OCI-LY3 (cell line): Measurements from ENCODE around the gene CLEC4F.

Source experiments
- EZH2phosphoT487 ChIP-seq: fragments of 200-600 bp; shearing (Covaris generic); IDR thresholded peaks from 2 replicates; pipeline ENCODE4 v1.6.1; 2018; ENCODE audit warnings: antibody characterized with exemption, mixed run types, low read depth
- TF ChIP-seq, protein P1 (sequence below): fragments of 200-600, 300-600 bp; sonication (generic); IDR thresholded peaks from 2 replicates; pipeline ENCODE4 v1.5.1; 2014; ENCODE audit warnings: antibody characterized with exemption, low read length, low read depth

DNA sequence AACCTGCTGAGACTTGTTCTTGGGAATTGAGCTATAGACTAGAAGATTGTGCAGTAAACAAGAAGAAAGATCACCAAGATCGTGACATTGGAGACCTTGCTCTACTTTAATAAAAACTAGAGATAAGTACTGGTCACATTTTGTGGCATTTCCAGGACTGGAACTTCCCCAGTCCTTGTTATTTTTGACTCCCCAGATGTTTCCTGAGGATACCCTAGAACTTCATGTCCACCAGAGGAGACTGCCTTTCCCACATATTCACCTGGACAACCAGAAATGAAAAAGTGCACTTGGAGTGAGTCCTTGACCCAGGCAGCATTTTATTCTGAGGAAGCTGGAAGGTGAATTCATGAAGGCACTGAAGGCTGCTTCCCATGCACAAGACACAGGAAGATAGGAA is 9.5 kb upstream of the CLEC4F start:
- TF ChIP-seq, protein P1, sequence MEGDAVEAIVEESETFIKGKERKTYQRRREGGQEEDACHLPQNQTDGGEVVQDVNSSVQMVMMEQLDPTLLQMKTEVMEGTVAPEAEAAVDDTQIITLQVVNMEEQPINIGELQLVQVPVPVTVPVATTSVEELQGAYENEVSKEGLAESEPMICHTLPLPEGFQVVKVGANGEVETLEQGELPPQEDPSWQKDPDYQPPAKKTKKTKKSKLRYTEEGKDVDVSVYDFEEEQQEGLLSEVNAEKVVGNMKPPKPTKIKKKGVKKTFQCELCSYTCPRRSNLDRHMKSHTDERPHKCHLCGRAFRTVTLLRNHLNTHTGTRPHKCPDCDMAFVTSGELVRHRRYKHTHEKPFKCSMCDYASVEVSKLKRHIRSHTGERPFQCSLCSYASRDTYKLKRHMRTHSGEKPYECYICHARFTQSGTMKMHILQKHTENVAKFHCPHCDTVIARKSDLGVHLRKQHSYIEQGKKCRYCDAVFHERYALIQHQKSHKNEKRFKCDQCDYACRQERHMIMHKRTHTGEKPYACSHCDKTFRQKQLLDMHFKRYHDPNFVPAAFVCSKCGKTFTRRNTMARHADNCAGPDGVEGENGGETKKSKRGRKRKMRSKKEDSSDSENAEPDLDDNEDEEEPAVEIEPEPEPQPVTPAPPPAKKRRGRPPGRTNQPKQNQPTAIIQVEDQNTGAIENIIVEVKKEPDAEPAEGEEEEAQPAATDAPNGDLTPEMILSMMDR, result no peak
- TF ChIP-seq EZH2phosphoT487, result no peak
